ENCODE results near the gene ZNF248. TPM values are rescaled to one million over a fixed set of nuclear protein-coding genes. Genes with fewer than 3 reads are reported as not detected.

ZNF248 gene
- total and polyA plus RNA-seq, 2 experiments from 2014 or later = 9.9 to 11.1 TPM

- no peaks in the 10 kb centered on the region for H3K36me3 ChIP-seq
- no peak for DNase-seq (ENCODE audit: low read depth in 1 of 2, low spot score in 1 of 2)
- no peaks in the 10 kb centered on the region for H3K4me1 ChIP-seq (ENCODE audit: low read depth)
- no peak overlapping the region for H3K27ac ChIP-seq
- no peak overlapping the region for H3K4me3 ChIP-seq
- TF ChIP-seq CTCF (IDR thresholded peaks at IDR 0.05; ENCODE audit: low read depth, low read length) = no peak
- peaks cover 3% of the 10 kb centered on the region for H3K9me3 ChIP-seq (ENCODE audit: low read depth)
- no peaks in the 10 kb centered on the region for H3K27me3 ChIP-seq
These were observed 55.9 kb downstream of the ZNF248 start for GRCh38 chr10:37801557-37801956.

- no peak for DNase-seq (ENCODE audit: low read depth in 1 of 2, low spot score in 1 of 2)
- Histone ChIP-seq H3K27me3 (no peaks in the 10 kb centered on the region), H3K4me1 (ENCODE audit: low read depth) (no peaks in the 10 kb centered on the region), H3K27ac (no peak overlapping the region), H3K9me3 (ENCODE audit: low read depth) (no peaks in the 10 kb centered on the region), H3K4me3 (no peak overlapping the region), H3K36me3 (no peaks in the 10 kb centered on the region)
- TF ChIP-seq CTCF (IDR thresholded peaks at IDR 0.05; ENCODE audit: low read depth, low read length) = no peak
These were observed 63.0 kb downstream of the ZNF248 start for GRCh38 chr10:37794305-37794976.

GRCh38 chr10:37789590-37789989, 67.8 kb downstream of the ZNF248 start:
- Histone ChIP-seq H3K9me3 (ENCODE audit: low read depth) (no peaks in the 10 kb centered on the region), H3K36me3 (no peaks in the 10 kb centered on the region), H3K4me3 (no peak overlapping the region), H3K27me3 (no peaks in the 10 kb centered on the region), H3K4me1 (ENCODE audit: low read depth) (no peaks in the 10 kb centered on the region), H3K27ac (no peak overlapping the region)
- TF ChIP-seq CTCF (IDR thresholded peaks at IDR 0.05; ENCODE audit: low read depth, low read length) = no peak
- no peak for DNase-seq (ENCODE audit: low read depth in 1 of 2, low spot score in 1 of 2)

- no peak for TF ChIP-seq CTCF (IDR thresholded peaks at IDR 0.05; ENCODE audit: low read depth, low read length)
- Histone ChIP-seq H3K36me3 (no peaks in the 10 kb centered on the region), H3K27me3 (no peaks in the 10 kb centered on the region), H3K27ac (no peak overlapping the region), H3K4me3 (no peak overlapping the region), H3K4me1 (ENCODE audit: low read depth) (no peaks in the 10 kb centered on the region), H3K9me3 (ENCODE audit: low read depth) (no peaks in the 10 kb centered on the region)
- DNase-seq (ENCODE audit: low read depth in 1 of 2, low spot score in 1 of 2) = no peak
These were observed 72.7 kb downstream of the ZNF248 start for GRCh38 chr10:37784678-37785077.

- H3K4me1 ChIP-seq (ENCODE audit: low read depth) = no peaks in the 10 kb centered on the region
- no peak overlapping the region for H3K27ac ChIP-seq
- no peak for DNase-seq (ENCODE audit: low read depth in 1 of 2, low spot score in 1 of 2)
- H3K4me3 ChIP-seq = no peak overlapping the region
- H3K36me3 ChIP-seq = no peaks in the 10 kb centered on the region
- H3K9me3 ChIP-seq (ENCODE audit: low read depth) = no peaks in the 10 kb centered on the region
- no peaks in the 10 kb centered on the region for H3K27me3 ChIP-seq
- no peak for TF ChIP-seq CTCF (IDR thresholded peaks at IDR 0.05; ENCODE audit: low read depth, low read length)
These were observed 76.9 kb downstream of the ZNF248 start for GRCh38 chr10:37780536-37780935.

Data from cardiac muscle cell (in vitro differentiated cells and primary cell).